SK-N-SH (cell line): ENCODE results near the gene RPP25. TPM values are rescaled to one million over a fixed set of nuclear protein-coding genes. Genes with fewer than 3 reads are reported as not detected.

Experiments used
- CTCF ChIA-PET: fragments of 300-600, 350-600 bp; formaldehyde crosslinking; extraction: SDS; loops from one replicate; lab custom pipeline; 2021; lab: Yijun Ruan, JAX
- POLR2A ChIA-PET: fragments of 350-600 bp; sonication (Branson Sonifier 250); formaldehyde crosslinking; extraction: SDS; loops from one replicate; lab custom pipeline; 2020; ENCODE audit warnings: antibody characterized with exemption, inconsistent platforms; lab: Yijun Ruan, JAX
- DNase-seq: peaks from one replicate; pipeline ENCODE4 v3.0.0; 2012
- H2AFZ ChIP-seq: fragments of 200-600 bp; sonication (generic); 2 replicates; pipeline ENCODE4 v1.8.1; 2016; ENCODE audit warnings: antibody characterized with exemption, mild to moderate bottlenecking, low read depth
- H3F3A ChIP-seq: fragments of 200-600 bp; sonication (generic); replicated peaks from 2 replicates; pipeline ENCODE3; 2016; ENCODE audit warnings: antibody characterized with exemption, mild to moderate bottlenecking; ENCODE audit not compliant: insufficient read depth
- H3K27ac ChIP-seq, 2 experiments: fragments of 200-500 bp in 1 of 2; fragments of 200-600 bp in 1 of 2; sonication (Bioruptor generic) in 1 of 2; sonication (generic), shearing (Covaris generic) in 1 of 2; 2 replicates each; pipeline versions ENCODE4 v1.5.1 to v1.6.1; 2014 to 2016; ENCODE audit warnings: low read depth in 2 of 2, inconsistent platforms in 1 of 2, low read length in 1 of 2, mild to moderate bottlenecking in 1 of 2, mixed read lengths in 1 of 2
- H3K27me3 ChIP-seq: fragments of 200-600 bp; sonication (generic), shearing (Covaris generic); 2 replicates; pipeline ENCODE4 v1.6.1; 2016; ENCODE audit warnings: mixed run types; ENCODE audit not compliant: insufficient read depth
- H3K36me3 ChIP-seq, 2 experiments: fragments of 200-500 bp in 1 of 2; fragments of 200-600 bp in 1 of 2; sonication (Bioruptor generic) in 1 of 2; sonication (generic) in 1 of 2; replicated peaks in 1 of 2; 2 replicates each; pipeline versions ENCODE3 to v1.5.1; 2014 to 2016; ENCODE audit warnings: low read length in 1 of 2, mild to moderate bottlenecking in 1 of 2; ENCODE audit not compliant: insufficient read depth in 2 of 2, control insufficient read depth in 1 of 2
- H3K4me1 ChIP-seq, 2 experiments: fragments of 200-500 bp in 1 of 2; fragments of 200-600 bp in 1 of 2; sonication (Bioruptor generic) in 1 of 2; sonication (generic), shearing (Covaris generic) in 1 of 2; 2 replicates each; pipeline versions ENCODE4 v1.5.1 to v1.6.1; 2014 to 2016; ENCODE audit warnings: low read depth in 1 of 2, low read length in 1 of 2, mixed run types in 1 of 2; ENCODE audit not compliant: insufficient read depth in 2 of 2, control insufficient read depth in 1 of 2
- H3K4me2 ChIP-seq: fragments of 200-600 bp; sonication (generic), shearing (Covaris generic); 2 replicates; pipeline ENCODE4 v1.6.1; 2017; ENCODE audit warnings: mixed run types
- H3K4me3 ChIP-seq, 2 experiments: fragments of 200-500 bp in 1 of 2; fragments of 200-600 bp in 1 of 2; sonication (Bioruptor generic) in 1 of 2; sonication (generic), shearing (Covaris generic) in 1 of 2; 2 replicates each; pipeline versions ENCODE4 v1.5.1 to v1.8.1; 2014 to 2016; ENCODE audit warnings: low read depth in 2 of 2, inconsistent platforms in 1 of 2, low read length in 1 of 2, mild to moderate bottlenecking in 1 of 2, mixed read lengths in 1 of 2, moderate library complexity in 1 of 2
- H3K79me2 ChIP-seq: fragments of 200-600 bp; sonication (generic); 2 replicates; pipeline ENCODE4 v1.8.1; 2017; ENCODE audit warnings: mild to moderate bottlenecking; ENCODE audit not compliant: insufficient read depth
- H3K9ac ChIP-seq: fragments of 200-600 bp; sonication (generic); 2 replicates; pipeline ENCODE4 v1.6.1; 2017; ENCODE audit warnings: mixed run types
- H3K9me2 ChIP-seq: fragments of 200-600 bp; sonication (generic); 2 replicates; pipeline ENCODE4 v1.6.1; 2017; ENCODE audit warnings: mixed run types
- H3K9me3 ChIP-seq: fragments of 200-600 bp; sonication (generic); 2 replicates; pipeline ENCODE4 v1.6.1; 2017; ENCODE audit warnings: mixed run types, mild to moderate bottlenecking, moderate library complexity
- H4K20me1 ChIP-seq: fragments of 200-600 bp; sonication (generic); 2 replicates; pipeline ENCODE4 v1.6.1; 2017; ENCODE audit warnings: mild to moderate bottlenecking, mixed run types; ENCODE audit not compliant: insufficient read depth
- CHD2 ChIP-seq: fragments of 150-350 bp; IDR thresholded peaks from 2 replicates; pipeline ENCODE4 v1.6.1; 2018; ENCODE audit warnings: low read length; ENCODE audit not compliant: partially characterized antibody
- ELF1 ChIP-seq: IDR thresholded peaks from 2 replicates; pipeline ENCODE4 v1.4.0; 2012
- EZH2phosphoT487 ChIP-seq: fragments of 200-600 bp; sonication (generic); IDR thresholded peaks from 2 replicates; pipeline ENCODE4 v1.6.1; 2017; ENCODE audit warnings: low read depth, mixed run types, mild to moderate bottlenecking, antibody characterized with exemption, moderate library complexity, borderline replicate concordance
- FOXJ3 ChIP-seq: sonication (generic); formaldehyde crosslinking; IDR thresholded peaks from 2 replicates; pipeline ENCODE4 v1.5.1; 2020; ENCODE audit warnings: mild to moderate bottlenecking, missing genetic modification reagents
- GATA2 ChIP-seq: sonication (generic); formaldehyde crosslinking; IDR thresholded peaks from 2 replicates; pipeline ENCODE4 v1.5.0; 2020; ENCODE audit warnings: mild to moderate bottlenecking, missing genetic modification reagents
- JUND ChIP-seq: IDR thresholded peaks from 2 replicates; pipeline ENCODE4 v1.4.0; 2012
- MEF2A ChIP-seq: IDR thresholded peaks from 2 replicates; pipeline ENCODE4 v1.4.0; 2012; ENCODE audit warnings: low read depth, borderline replicate concordance
- MXI1 ChIP-seq: IDR thresholded peaks from 2 replicates; pipeline ENCODE4 v1.6.1; 2012; ENCODE audit warnings: mild to moderate bottlenecking, low read depth, low read length, improper control_type of control experiment
- NFIC ChIP-seq: IDR thresholded peaks from 2 replicates; pipeline ENCODE4 v1.4.0; 2012; ENCODE audit warnings: borderline replicate concordance
- RAD21 ChIP-seq: IDR thresholded peaks from 2 replicates; pipeline ENCODE4 v1.6.1; 2012; ENCODE audit warnings: mild to moderate bottlenecking, low read length
- RCOR1 ChIP-seq: fragments of 150-350 bp; IDR thresholded peaks from 2 replicates; pipeline ENCODE4 v1.6.1; 2017; ENCODE audit warnings: antibody characterized with exemption, low read length
- RFX5 ChIP-seq: IDR thresholded peaks from 2 replicates; pipeline ENCODE4 v1.6.1; 2012; ENCODE audit warnings: mild to moderate bottlenecking, improper control_type of control experiment, low read length
- SIN3A ChIP-seq: IDR thresholded peaks from 2 replicates; pipeline ENCODE4 v1.6.1; 2012; ENCODE audit warnings: low read depth, mild to moderate bottlenecking, low read length, moderate library complexity, borderline replicate concordance
- TAF1 ChIP-seq: IDR thresholded peaks from 2 replicates; pipeline ENCODE4 v1.6.1; 2012; ENCODE audit warnings: low read depth, mild to moderate bottlenecking, low read length, moderate library complexity, borderline replicate concordance
- TEAD4 ChIP-seq: IDR thresholded peaks from 2 replicates; pipeline ENCODE4 v1.4.0; 2012; ENCODE audit warnings: mild to moderate bottlenecking, borderline replicate concordance; ENCODE audit not compliant: insufficient read depth
- YY1 ChIP-seq: IDR thresholded peaks from 2 replicates; pipeline ENCODE4 v1.4.0; 2012; ENCODE audit warnings: low read depth, mild to moderate bottlenecking
- WGBS: methylation state at CpG from one replicate; pipeline ENCODE4 v1.1.6; 2017; ENCODE audit warnings: low lambda C conversion rate; 5-methylcytosine and 5-hydroxymethylcytosine counted together
- polyA plus RNA-seq, 3 experiments: library from polyadenylated mRNA; depleted of rRNA; stranded (reverse); fragments of >200 nt; gene quantifications; 2 replicates each; pipeline ENCODE4 v1.2.3, GENCODE V29; 2012
- TF ChIP-seq, protein P1 (sequence below): IDR thresholded peaks from 2 replicates; pipeline ENCODE4 v1.4.0; 2012; ENCODE audit warnings: low read depth, borderline replicate concordance
- TF ChIP-seq, protein P2 (sequence below): fragments of 150-350 bp; IDR thresholded peaks from 2 replicates; pipeline ENCODE4 v1.6.1; 2016; ENCODE audit warnings: mild to moderate bottlenecking, low read depth, low read length
- TF ChIP-seq, protein P3 (sequence below): IDR thresholded peaks from 2 replicates; pipeline ENCODE4 v1.4.0; 2012; ENCODE audit warnings: low read depth, borderline replicate concordance
- TF ChIP-seq, protein P4 (sequence below): IDR thresholded peaks from 2 replicates; pipeline ENCODE4 v1.4.0; 2012; ENCODE audit warnings: low read depth
- TF ChIP-seq, protein P5 (sequence below): fragments of 150-350 bp; IDR thresholded peaks from 2 replicates; pipeline ENCODE4 v1.6.1; 2017; ENCODE audit warnings: antibody characterized with exemption, low read length, low read depth, borderline replicate concordance
- TF ChIP-seq, protein P6 (sequence below): fragments of 200-600 bp; sonication (generic); IDR thresholded peaks from 2 replicates; pipeline ENCODE4 v1.6.1; 2017; ENCODE audit warnings: antibody characterized with exemption, mild to moderate bottlenecking, moderate library complexity
- TF ChIP-seq, protein P7 (sequence below): IDR thresholded peaks from 2 replicates; pipeline ENCODE4; 2012

Gene RPP25
- polyA plus RNA-seq, 1 of the 3 experiments (the other 2 are of a cell fraction), result 1.7 TPM

DNA sequence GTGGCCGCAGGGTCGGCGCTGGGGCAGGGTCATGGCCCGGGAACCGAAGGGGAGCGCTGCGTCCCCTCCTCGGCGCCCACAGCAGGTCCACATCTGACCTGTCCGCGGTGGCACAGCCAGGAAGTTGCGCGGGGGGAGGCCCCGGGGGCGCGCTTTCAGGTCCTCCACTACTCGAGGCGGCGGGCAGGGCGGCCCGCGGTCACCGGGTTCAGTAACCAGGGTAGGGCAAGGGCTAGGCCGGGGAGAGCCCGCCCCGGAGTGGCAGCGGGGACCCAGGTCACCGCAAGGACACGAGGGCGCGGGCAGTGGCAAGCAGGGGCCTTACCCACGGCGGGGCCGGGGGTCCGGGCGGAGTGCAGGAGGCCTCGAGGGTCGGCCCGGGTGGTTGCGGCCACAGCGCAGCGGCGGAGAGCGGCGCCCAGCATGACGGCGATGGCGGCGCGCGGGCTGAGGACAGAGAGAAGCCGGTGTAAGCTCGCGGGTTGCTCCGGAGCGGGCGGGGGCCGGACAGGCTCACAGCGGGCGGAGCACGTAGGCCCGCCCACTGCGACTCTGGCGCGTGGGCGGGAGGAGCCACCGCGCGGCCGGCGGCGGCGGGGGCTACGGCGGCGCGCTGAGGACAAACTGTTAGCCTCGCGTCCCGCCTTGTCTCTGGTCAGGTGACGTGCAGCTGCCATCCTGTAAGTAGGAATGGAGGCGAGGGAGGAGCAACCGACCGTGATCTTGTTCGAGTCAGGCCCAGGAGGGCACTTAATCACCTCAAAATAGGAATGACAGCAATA is 18.8 kb downstream of the RPP25 start, which contains the start of gene COX5A:
TSS of gene COX5A (minus strand) at position 484 of the 782 bp plus-strand sequence. CDS start at position 425, 59 bp downstream.
- Histone ChIP-seq H3K9me2 (no peaks in the 10 kb centered on the region), H3K4me3 (peak within 1 kb of the TSS; percentile 72 to 90), H3K36me3 (peaks cover 0 to 7% of the 10 kb centered on the region in 2 experiments), H3K79me2 (peaks cover 50% of the 10 kb centered on the region), H4K20me1 (peaks cover 6% of the 10 kb centered on the region; the same call in 1 of the 2 replicates), H3K4me2 (peak within 1 kb of the TSS; percentile 94), H3K27ac (peak within 1 kb of the TSS; percentile 86 to 89), H2AFZ (peak within 1 kb of the TSS; percentile 97), H3F3A (peaks cover 10% of the 10 kb centered on the region), H3K27me3 (no peaks in the 10 kb centered on the region), H3K9me3 (no peaks in the 10 kb centered on the region), H3K4me1 (0 out of 4 replicates have a peak, but pooled peaks cover 0 to 6% of the 10 kb centered on the region in 2 experiments), H3K9ac (peak within 1 kb of the TSS; percentile 93)
- DNase-seq, result peak; percentile 96
- POLR2A ChIA-PET, result interaction anchor here (0.7 to 1.5 kb wide), 10 partner anchors 13 to 167 kb away, joined by 3 to 7 read pairs (median 4); partner anchors contain the start of genes MPI, PPCDC, RPP25 and SCAMP5
- WGBS, result under 1% methylated on average over 30 of the region's 85 CpGs
- CTCF ChIA-PET, result interaction anchor here (1.1 to 1.3 kb wide), 8 partner anchors 11 to 168 kb away, joined by 3 to 10 read pairs (median 4); partner anchors contain the start of genes CSK and RPP25
- TF ChIP-seq NFIC (no peak), RFX5 (no peak), YY1 (peak; percentile 72), ELF1 (0 out of 2 replicates have a peak, but pooled peaks have one; percentile 37), CHD2 (no peak), TAF1 (peak; percentile 81), TEAD4 (0 out of 2 replicates have a peak, but pooled peaks have one; percentile 22), RAD21 (peak; percentile 17; the same call in 1 of the 2 replicates), FOXJ3 (CRISPR knock-in tag) (no peak), SIN3A (no peak), RCOR1 (no peak; the same call in 1 of the 2 replicates), JUND (no peak), MEF2A (no peak), EZH2phosphoT487 (no peak), GATA2 (CRISPR knock-in tag) (no peak), MXI1 (peak; percentile 72)
- TF ChIP-seq, protein P1, sequence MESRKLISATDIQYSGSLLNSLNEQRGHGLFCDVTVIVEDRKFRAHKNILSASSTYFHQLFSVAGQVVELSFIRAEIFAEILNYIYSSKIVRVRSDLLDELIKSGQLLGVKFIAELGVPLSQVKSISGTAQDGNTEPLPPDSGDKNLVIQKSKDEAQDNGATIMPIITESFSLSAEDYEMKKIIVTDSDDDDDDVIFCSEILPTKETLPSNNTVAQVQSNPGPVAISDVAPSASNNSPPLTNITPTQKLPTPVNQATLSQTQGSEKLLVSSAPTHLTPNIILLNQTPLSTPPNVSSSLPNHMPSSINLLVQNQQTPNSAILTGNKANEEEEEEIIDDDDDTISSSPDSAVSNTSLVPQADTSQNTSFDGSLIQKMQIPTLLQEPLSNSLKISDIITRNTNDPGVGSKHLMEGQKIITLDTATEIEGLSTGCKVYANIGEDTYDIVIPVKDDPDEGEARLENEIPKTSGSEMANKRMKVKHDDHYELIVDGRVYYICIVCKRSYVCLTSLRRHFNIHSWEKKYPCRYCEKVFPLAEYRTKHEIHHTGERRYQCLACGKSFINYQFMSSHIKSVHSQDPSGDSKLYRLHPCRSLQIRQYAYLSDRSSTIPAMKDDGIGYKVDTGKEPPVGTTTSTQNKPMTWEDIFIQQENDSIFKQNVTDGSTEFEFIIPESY, result 0 out of 2 replicates have a peak, but pooled peaks have one; percentile 8
- TF ChIP-seq, protein P2, sequence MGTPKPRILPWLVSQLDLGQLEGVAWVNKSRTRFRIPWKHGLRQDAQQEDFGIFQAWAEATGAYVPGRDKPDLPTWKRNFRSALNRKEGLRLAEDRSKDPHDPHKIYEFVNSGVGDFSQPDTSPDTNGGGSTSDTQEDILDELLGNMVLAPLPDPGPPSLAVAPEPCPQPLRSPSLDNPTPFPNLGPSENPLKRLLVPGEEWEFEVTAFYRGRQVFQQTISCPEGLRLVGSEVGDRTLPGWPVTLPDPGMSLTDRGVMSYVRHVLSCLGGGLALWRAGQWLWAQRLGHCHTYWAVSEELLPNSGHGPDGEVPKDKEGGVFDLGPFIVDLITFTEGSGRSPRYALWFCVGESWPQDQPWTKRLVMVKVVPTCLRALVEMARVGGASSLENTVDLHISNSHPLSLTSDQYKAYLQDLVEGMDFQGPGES, result no peak
- TF ChIP-seq, protein P3, sequence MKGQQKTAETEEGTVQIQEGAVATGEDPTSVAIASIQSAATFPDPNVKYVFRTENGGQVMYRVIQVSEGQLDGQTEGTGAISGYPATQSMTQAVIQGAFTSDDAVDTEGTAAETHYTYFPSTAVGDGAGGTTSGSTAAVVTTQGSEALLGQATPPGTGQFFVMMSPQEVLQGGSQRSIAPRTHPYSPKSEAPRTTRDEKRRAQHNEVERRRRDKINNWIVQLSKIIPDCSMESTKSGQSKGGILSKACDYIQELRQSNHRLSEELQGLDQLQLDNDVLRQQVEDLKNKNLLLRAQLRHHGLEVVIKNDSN, result peak; percentile 92
- TF ChIP-seq, protein P4, sequence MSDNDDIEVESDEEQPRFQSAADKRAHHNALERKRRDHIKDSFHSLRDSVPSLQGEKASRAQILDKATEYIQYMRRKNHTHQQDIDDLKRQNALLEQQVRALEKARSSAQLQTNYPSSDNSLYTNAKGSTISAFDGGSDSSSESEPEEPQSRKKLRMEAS, result peak; percentile 72
- TF ChIP-seq, protein P5, sequence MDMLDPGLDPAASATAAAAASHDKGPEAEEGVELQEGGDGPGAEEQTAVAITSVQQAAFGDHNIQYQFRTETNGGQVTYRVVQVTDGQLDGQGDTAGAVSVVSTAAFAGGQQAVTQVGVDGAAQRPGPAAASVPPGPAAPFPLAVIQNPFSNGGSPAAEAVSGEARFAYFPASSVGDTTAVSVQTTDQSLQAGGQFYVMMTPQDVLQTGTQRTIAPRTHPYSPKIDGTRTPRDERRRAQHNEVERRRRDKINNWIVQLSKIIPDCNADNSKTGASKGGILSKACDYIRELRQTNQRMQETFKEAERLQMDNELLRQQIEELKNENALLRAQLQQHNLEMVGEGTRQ, result peak; percentile 74; the same call in 1 of the 2 replicates
- TF ChIP-seq, protein P6, sequence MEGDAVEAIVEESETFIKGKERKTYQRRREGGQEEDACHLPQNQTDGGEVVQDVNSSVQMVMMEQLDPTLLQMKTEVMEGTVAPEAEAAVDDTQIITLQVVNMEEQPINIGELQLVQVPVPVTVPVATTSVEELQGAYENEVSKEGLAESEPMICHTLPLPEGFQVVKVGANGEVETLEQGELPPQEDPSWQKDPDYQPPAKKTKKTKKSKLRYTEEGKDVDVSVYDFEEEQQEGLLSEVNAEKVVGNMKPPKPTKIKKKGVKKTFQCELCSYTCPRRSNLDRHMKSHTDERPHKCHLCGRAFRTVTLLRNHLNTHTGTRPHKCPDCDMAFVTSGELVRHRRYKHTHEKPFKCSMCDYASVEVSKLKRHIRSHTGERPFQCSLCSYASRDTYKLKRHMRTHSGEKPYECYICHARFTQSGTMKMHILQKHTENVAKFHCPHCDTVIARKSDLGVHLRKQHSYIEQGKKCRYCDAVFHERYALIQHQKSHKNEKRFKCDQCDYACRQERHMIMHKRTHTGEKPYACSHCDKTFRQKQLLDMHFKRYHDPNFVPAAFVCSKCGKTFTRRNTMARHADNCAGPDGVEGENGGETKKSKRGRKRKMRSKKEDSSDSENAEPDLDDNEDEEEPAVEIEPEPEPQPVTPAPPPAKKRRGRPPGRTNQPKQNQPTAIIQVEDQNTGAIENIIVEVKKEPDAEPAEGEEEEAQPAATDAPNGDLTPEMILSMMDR, result no peak
- TF ChIP-seq, protein P7, sequence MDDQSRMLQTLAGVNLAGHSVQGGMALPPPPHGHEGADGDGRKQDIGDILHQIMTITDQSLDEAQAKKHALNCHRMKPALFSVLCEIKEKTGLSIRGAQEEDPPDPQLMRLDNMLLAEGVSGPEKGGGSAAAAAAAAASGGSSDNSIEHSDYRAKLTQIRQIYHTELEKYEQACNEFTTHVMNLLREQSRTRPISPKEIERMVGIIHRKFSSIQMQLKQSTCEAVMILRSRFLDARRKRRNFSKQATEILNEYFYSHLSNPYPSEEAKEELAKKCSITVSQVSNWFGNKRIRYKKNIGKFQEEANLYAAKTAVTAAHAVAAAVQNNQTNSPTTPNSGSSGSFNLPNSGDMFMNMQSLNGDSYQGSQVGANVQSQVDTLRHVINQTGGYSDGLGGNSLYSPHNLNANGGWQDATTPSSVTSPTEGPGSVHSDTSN, result peak; percentile 54; the same call in 1 of the 2 replicates
